Esophagus (tissue), 2 donors: ENCODE data around the gene RFPL1. TPM values are rescaled to one million over a fixed set of nuclear protein-coding genes. Genes with fewer than 3 reads are reported as not detected.

ENCODE experiments used
- H3K27ac ChIP-seq, 2 donors: one replicate each; pipeline ENCODE4 v1.5.1; 2013; ENCODE audit warnings: low read depth in 2 of 2, mild to moderate bottlenecking in 2 of 2, inconsistent platforms in 1 of 2, low read length in 1 of 2, moderate library complexity in 1 of 2
- H3K27me3 ChIP-seq, 2 donors: one replicate each; pipeline ENCODE4 v1.6.1; 2013; ENCODE audit warnings: low read length in 2 of 2, control low read depth in 1 of 2, mild to moderate bottlenecking in 1 of 2; ENCODE audit not compliant: insufficient read depth in 2 of 2, control insufficient read depth in 1 of 2
- H3K36me3 ChIP-seq, 2 donors: one replicate each; pipeline ENCODE4 v1.6.1; 2013; ENCODE audit warnings: low read length in 1 of 2; ENCODE audit not compliant: control insufficient read depth in 2 of 2, insufficient read depth in 2 of 2
- H3K4me1 ChIP-seq, 2 donors: one replicate each; pipeline ENCODE4 v1.6.1; 2013; ENCODE audit warnings: low read length in 1 of 2; ENCODE audit not compliant: control insufficient read depth in 2 of 2, insufficient read depth in 2 of 2
- H3K4me3 ChIP-seq, 2 donors: one replicate each; pipeline ENCODE4 v1.5.1; 2013; ENCODE audit warnings: low read length in 2 of 2, mild to moderate bottlenecking in 2 of 2, low read depth in 1 of 2, moderate library complexity in 1 of 2
- H3K9me3 ChIP-seq, 2 donors: one replicate each; pipeline ENCODE4 v1.6.1; 2013; ENCODE audit warnings: mild to moderate bottlenecking in 2 of 2, low read depth in 1 of 2, low read length in 1 of 2, moderate library complexity in 1 of 2; ENCODE audit not compliant: control insufficient read depth in 2 of 2, insufficient read depth in 1 of 2
- WGBS, 2 donors: extraction: QIAGEN DNeasy Blood & Tissue Kit; methylation state at CpG; one replicate each; pipeline ENCODE4 v1.1.7; 2013; 5-methylcytosine and 5-hydroxymethylcytosine counted together
- polyA plus RNA-seq, 2 donors: library from polyadenylated mRNA; stranded (reverse); fragments of 200-250 nt; gene quantifications; one replicate each; pipeline ENCODE4 v1.2.3, GENCODE V29; 2013
- donor health status: healthy with polysubstance abuse.
- donor health status: Bipolar disorder and iron deficiency.

The RFPL1 gene
- polyA plus RNA-seq, 2 donors = 0.04 TPM; not detected in 1

GRCh38 chr22:29435236-29436136 lies 2.9 kb upstream of the RFPL1 start:
- peaks cover 0 to 5% of the 10 kb centered on the region in 2 donors for H3K27me3 ChIP-seq
- 54 to 57% methylated on average over 5 of the region's 5 CpGs for WGBS, 2 donors
- no peaks in the 10 kb centered on the region for H3K9me3 ChIP-seq
- H3K4me3 ChIP-seq = no peak overlapping the region
- no peaks in the 10 kb centered on the region for H3K4me1 ChIP-seq
- H3K27ac ChIP-seq = no peak overlapping the region
- no peaks in the 10 kb centered on the region for H3K36me3 ChIP-seq

GRCh38 chr22:29442976-29443375 lies 4.6 kb downstream of the RFPL1 start:
- no peaks in the 10 kb centered on the region for H3K9me3 ChIP-seq
- no peak overlapping the region for H3K4me3 ChIP-seq
- no peak overlapping the region for H3K27ac ChIP-seq
- no peaks in the 10 kb centered on the region for H3K36me3 ChIP-seq
- H3K4me1 ChIP-seq = no peaks in the 10 kb centered on the region
- WGBS, 2 donors = 26 to 42% methylated on average over 1 of the region's 1 CpG
- H3K27me3 ChIP-seq = no peaks in the 10 kb centered on the region

GRCh38 chr22:29443452-29443851 lies 5.1 kb downstream of the RFPL1 start:
- no peak overlapping the region for H3K27ac ChIP-seq
- no peaks in the 10 kb centered on the region for H3K27me3 ChIP-seq
- H3K4me1 ChIP-seq = no peaks in the 10 kb centered on the region
- H3K9me3 ChIP-seq = no peaks in the 10 kb centered on the region
- no peak overlapping the region for H3K4me3 ChIP-seq
- H3K36me3 ChIP-seq = no peaks in the 10 kb centered on the region
- WGBS, 2 donors = 76 to 77% methylated on average over 6 of the region's 6 CpGs

GRCh38 chr22:29443861-29444792 lies 5.7 kb downstream of the RFPL1 start:
- H3K4me1 ChIP-seq = no peaks in the 10 kb centered on the region
- no peaks in the 10 kb centered on the region for H3K36me3 ChIP-seq
- no peaks in the 10 kb centered on the region for H3K9me3 ChIP-seq
- 52 to 58% methylated on average over 14 of the region's 14 CpGs for WGBS, 2 donors
- no peaks in the 10 kb centered on the region for H3K27me3 ChIP-seq
- no peak overlapping the region for H3K4me3 ChIP-seq
- no peak overlapping the region for H3K27ac ChIP-seq

- Histone ChIP-seq H3K36me3 (no peaks in the 10 kb centered on the region), H3K27ac (no peak overlapping the region)
- WGBS, 2 donors = 82 to 84% methylated on average over 4 of the region's 4 CpGs
These were observed 7.1 kb downstream of the RFPL1 start for GRCh38 chr22:29445508-29445907.

GRCh38 chr22:29447906-29448305 lies 9.5 kb downstream of the RFPL1 start:
- H3K36me3 ChIP-seq = no peaks in the 10 kb centered on the region
- H3K4me1 ChIP-seq = no peaks in the 10 kb centered on the region
- H3K4me3 ChIP-seq = no peak overlapping the region
- no peaks in the 10 kb centered on the region for H3K27me3 ChIP-seq
- no peaks in the 10 kb centered on the region for H3K9me3 ChIP-seq
- H3K27ac ChIP-seq = no peak overlapping the region
- WGBS, 2 donors = 81 to 86% methylated on average over 5 of the region's 5 CpGs

More at GRCh38 chr22:29445508-29445907, 7.1 kb downstream of the RFPL1 start:
- Histone ChIP-seq H3K4me3 (no peak overlapping the region), H3K4me1 (no peaks in the 10 kb centered on the region), H3K27me3 (no peaks in the 10 kb centered on the region), H3K9me3 (no peaks in the 10 kb centered on the region)

- 87 to 88% methylated on average over 11 of the region's 11 CpGs for WGBS, 2 donors
- Histone ChIP-seq H3K4me3 (no peak overlapping the region), H3K36me3 (no peaks in the 10 kb centered on the region), H3K27me3 (no peaks in the 10 kb centered on the region), H3K27ac (no peak overlapping the region), H3K4me1 (peaks cover 0 to 2% of the 10 kb centered on the region in 2 donors), H3K9me3 (no peaks in the 10 kb centered on the region)
These were observed 11.0 kb downstream of the RFPL1 start for GRCh38 chr22:29449296-29449875.

GRCh38 chr22:29450222-29450621 lies 11.8 kb downstream of the RFPL1 start:
- WGBS, 2 donors = 47 to 59% methylated on average over 8 of the region's 8 CpGs
- Histone ChIP-seq H3K4me3 (no peak overlapping the region), H3K9me3 (no peaks in the 10 kb centered on the region), H3K27me3 (no peaks in the 10 kb centered on the region), H3K27ac (no peak overlapping the region), H3K36me3 (no peaks in the 10 kb centered on the region), H3K4me1 (peaks cover 0 to 2% of the 10 kb centered on the region in 2 donors)

GRCh38 chr22:29451863-29452262 lies 13.5 kb downstream of the RFPL1 start:
- WGBS, 2 donors = 90% methylated on average over 4 of the region's 4 CpGs
- Histone ChIP-seq H3K36me3 (no peaks in the 10 kb centered on the region), H3K27ac (no peak overlapping the region), H3K4me1 (peaks cover 0 to 2% of the 10 kb centered on the region in 2 donors), H3K27me3 (no peaks in the 10 kb centered on the region), H3K9me3 (no peaks in the 10 kb centered on the region), H3K4me3 (no peak overlapping the region)
